ENCODE data around the gene SLC26A11. TPM values are rescaled to one million over a fixed set of nuclear protein-coding genes. Genes with fewer than 3 reads are reported as not detected.

The SLC26A11 gene
- total and polyA plus RNA-seq, 2 of the 13 experiments (the other 11 are each of a cell fraction or from before 2014, with no cell fraction given) = 8.7 to 13.2 TPM

DNA sequence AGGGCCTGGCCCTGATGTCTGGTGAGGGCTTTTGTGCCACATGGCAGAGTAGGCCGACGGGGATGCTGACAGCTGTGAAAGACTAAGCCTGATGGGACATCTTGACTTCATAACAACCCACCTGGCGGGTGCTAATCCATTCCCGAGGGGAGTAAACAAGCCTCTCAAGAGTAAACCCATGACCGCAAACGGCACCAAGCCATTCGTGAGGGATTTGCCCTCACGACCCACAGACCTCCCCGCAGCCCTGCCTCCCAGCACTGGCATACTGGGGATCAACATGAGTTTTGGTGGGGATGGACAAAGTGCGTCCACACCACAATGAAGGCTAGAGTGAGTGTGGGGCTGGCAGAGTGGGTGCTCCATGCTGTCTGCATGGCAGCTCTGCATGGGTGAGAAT is 52.1 kb downstream of the SLC26A11 start:
- no TSS peak for BruUV-seq (replicated peaks)
- ChIA-PET POLR2A (interaction anchor here (1.0 to 4.5 kb wide), 2 partner anchors 9 to 18 kb away, joined by 3 to 20 read pairs; no protein-coding TSS in a partner anchor), CTCF (ENCODE audit: low intra/inter-chr PET ratio, low total read pairs) (no interaction called here)
- Histone ChIP-seq H3K27me3 (ENCODE audit: control insufficient read depth in 1 of 2, insufficient read depth in 2 of 2, low read length in 2 of 2) (no peaks in the 10 kb centered on the region), H3K4me1 (ENCODE audit: insufficient read depth, low read length) (no peaks in the 10 kb centered on the region), H2AFZ (ENCODE audit: low read length) (no peak overlapping the region), H3K36me3 (replicated peaks in 1 of 2; ENCODE audit: control insufficient read depth in 1 of 2, insufficient read depth in 2 of 2, low read length in 2 of 2) (peaks cover 3 to 7% of the 10 kb centered on the region in 2 experiments; a peak in 4 of 5 replicates), H3K27ac (ENCODE audit: extremely low read length, insufficient read depth, low read length) (no peak overlapping the region), H3K4me3 (replicated peaks in 1 of 3; ENCODE audit: insufficient read depth in 1 of 3, low read depth in 2 of 3, low read length in 3 of 3) (no peak overlapping the region), H3K79me2 (ENCODE audit: insufficient read depth, low read length) (no peaks in the 10 kb centered on the region), H3K4me2 (ENCODE audit: low read depth, low read length) (no peak overlapping the region), H3K9ac (ENCODE audit: insufficient read depth, low read depth, low read length) (no peak overlapping the region), H4K20me1 (ENCODE audit: insufficient read depth, low read length) (peaks cover 5% of the 10 kb centered on the region; the same call in 1 of the 2 replicates), H3K9me3 (ENCODE audit: low read length) (no peaks in the 10 kb centered on the region)
- DNase-seq (ENCODE audit: low spot score) = no peak
- WGBS (ENCODE audit: low lambda C conversion rate) = 91% methylated on average over 10 of the region's 10 CpGs
- intact Hi-C loops (cut with micrococcal nuclease; ENCODE audit: unreplicated experiment) (no loop called here), in situ Hi-C loops (cut with HindIII; ENCODE audit: extremely low pct_ligation_motif_present, low pct_unique_long_range_greater_than_20kb) (no loop called here)
- no peak for TF ChIP-seq TBP (CRISPR knock-in tag; IDR thresholded peaks at IDR 0.05)
- TF ChIP-seq, protein P1, sequence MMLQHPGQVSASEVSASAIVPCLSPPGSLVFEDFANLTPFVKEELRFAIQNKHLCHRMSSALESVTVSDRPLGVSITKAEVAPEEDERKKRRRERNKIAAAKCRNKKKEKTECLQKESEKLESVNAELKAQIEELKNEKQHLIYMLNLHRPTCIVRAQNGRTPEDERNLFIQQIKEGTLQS (CRISPR knock-in tag; IDR thresholded peaks at IDR 0.05) = no peak
- no peak for TF ChIP-seq ZNF33B (CRISPR knock-in tag; IDR thresholded peaks at IDR 0.05)
- TF ChIP-seq RFX3 (CRISPR knock-in tag; IDR thresholded peaks at IDR 0.05) = no peak
- no peak for TF ChIP-seq IKZF1 (IDR thresholded peaks at IDR 0.05)
- TF ChIP-seq AGO2 (optimal IDR thresholded peaks at IDR 0.05; ENCODE audit: low read depth, low read length) = peak; percentile 37
- no peak for TF ChIP-seq RXRA (CRISPR knock-in tag; IDR thresholded peaks at IDR 0.05)
- ATAC-seq = no peak
- FAIRE-seq = no peak

DNA sequence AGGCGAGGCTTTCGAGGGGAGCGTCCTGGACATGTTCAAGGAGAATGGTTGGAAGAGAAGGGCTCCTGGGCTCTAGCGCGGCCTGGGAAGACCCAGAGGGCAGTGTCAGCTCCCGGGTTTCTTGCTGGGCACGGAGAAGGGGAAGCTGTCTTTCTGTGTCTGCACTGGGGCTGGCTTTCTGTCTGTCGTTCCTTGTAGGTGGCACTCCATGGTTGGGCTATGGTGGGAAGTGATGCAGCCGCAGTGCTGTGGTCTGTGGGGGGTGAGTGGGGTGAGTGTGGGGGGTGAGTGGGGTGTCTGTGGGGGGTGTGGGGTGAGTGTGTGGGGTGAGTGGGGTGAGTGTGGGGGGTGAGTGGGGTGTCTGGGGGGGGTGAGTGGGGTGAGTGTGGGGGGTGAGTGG is 54.1 kb downstream of the SLC26A11 start:
- POLR2A ChIA-PET = interaction anchor here (4.5 kb wide), 1 partner anchor 11 kb away, joined by 20 read pairs; no protein-coding TSS in a partner anchor
- intact Hi-C loops (cut with micrococcal nuclease; ENCODE audit: unreplicated experiment) = no loop called here
- Histone ChIP-seq H2AFZ (ENCODE audit: low read length) (no peak overlapping the region), H3K36me3 (replicated peaks in 1 of 2; ENCODE audit: control insufficient read depth in 1 of 2, insufficient read depth in 2 of 2, low read length in 2 of 2) (peaks cover 2% of the 10 kb centered on the region in 2 experiments; a peak in 4 of 5 replicates), H3K4me1 (ENCODE audit: insufficient read depth, low read length) (no peaks in the 10 kb centered on the region), H3K79me2 (ENCODE audit: insufficient read depth, low read length) (no peaks in the 10 kb centered on the region), H3K9me3 (ENCODE audit: low read length) (no peaks in the 10 kb centered on the region), H3K27ac (ENCODE audit: extremely low read length, insufficient read depth, low read length) (peak overlapping the region; percentile 41), H3K27me3 (ENCODE audit: control insufficient read depth in 1 of 2, insufficient read depth in 2 of 2, low read length in 2 of 2) (no peaks in the 10 kb centered on the region), H3K4me2 (ENCODE audit: low read depth, low read length) (no peak overlapping the region), H3K4me3 (replicated peaks in 1 of 3; ENCODE audit: insufficient read depth in 1 of 3, low read depth in 2 of 3, low read length in 3 of 3) (no peak overlapping the region), H3K9ac (ENCODE audit: insufficient read depth, low read depth, low read length) (no peak overlapping the region), H4K20me1 (ENCODE audit: insufficient read depth, low read length) (peaks cover 5% of the 10 kb centered on the region; the same call in 1 of the 2 replicates)
- no TSS peak for BruUV-seq (replicated peaks)
- in situ Hi-C loops (cut with HindIII; ENCODE audit: extremely low pct_ligation_motif_present, low pct_unique_long_range_greater_than_20kb) = no loop called here
- ATAC-seq = peak; percentile 15
- WGBS (ENCODE audit: low lambda C conversion rate) = 92% methylated on average over 9 of the region's 9 CpGs
- no peak for DNase-seq (ENCODE audit: low spot score)
- CTCF ChIA-PET (ENCODE audit: low intra/inter-chr PET ratio, low total read pairs) = no interaction called here
- no peak for FAIRE-seq
- TF ChIP-seq ZNF543 (CRISPR knock-in tag; IDR thresholded peaks at IDR 0.05) (no peak), KLF16 (CRISPR knock-in tag; IDR thresholded peaks at IDR 0.05) (no peak), FOXP4 (CRISPR knock-in tag; IDR thresholded peaks at IDR 0.05) (no peak), SNRNP70 (IDR thresholded peaks at IDR 0.05; ENCODE audit: low read depth, low read length) (no peak), U2AF2 (IDR thresholded peaks at IDR 0.05; ENCODE audit: low read depth, low read length) (no peak), CREB1 (IDR thresholded peaks at IDR 0.05) (no peak), CREB1 (CRISPR knock-in tag; IDR thresholded peaks at IDR 0.05) (no peak), FOXM1 (CRISPR knock-in tag; IDR thresholded peaks at IDR 0.05) (no peak), MED8 (CRISPR knock-in tag; IDR thresholded peaks at IDR 0.05; ENCODE audit: insufficient replicate concordance) (no peak), ZEB1 (IDR thresholded peaks at IDR 0.05; ENCODE audit: insufficient replicate concordance, low read depth) (no peak), SIX4 (CRISPR knock-in tag; IDR thresholded peaks at IDR 0.05) (no peak), ZBTB7B (CRISPR knock-in tag; IDR thresholded peaks at IDR 0.05) (no peak), ZNF709 (CRISPR knock-in tag; IDR thresholded peaks at IDR 0.05) (no peak), RBM39 (IDR thresholded peaks at IDR 0.05; ENCODE audit: low read depth, low read length, poor library complexity, severe bottlenecking) (no peak)

Measured in HepG2 (cell line).